Measurements from ENCODE around the gene PIGQ. TPM values are rescaled to one million over a fixed set of nuclear protein-coding genes. Genes with fewer than 3 reads are reported as not detected.

PIGQ gene
- total and polyA plus RNA-seq, 2 of the 13 experiments (the other 11 are each of a cell fraction or from before 2014, with no cell fraction given), result 7.7 to 19.7 TPM

DNA sequence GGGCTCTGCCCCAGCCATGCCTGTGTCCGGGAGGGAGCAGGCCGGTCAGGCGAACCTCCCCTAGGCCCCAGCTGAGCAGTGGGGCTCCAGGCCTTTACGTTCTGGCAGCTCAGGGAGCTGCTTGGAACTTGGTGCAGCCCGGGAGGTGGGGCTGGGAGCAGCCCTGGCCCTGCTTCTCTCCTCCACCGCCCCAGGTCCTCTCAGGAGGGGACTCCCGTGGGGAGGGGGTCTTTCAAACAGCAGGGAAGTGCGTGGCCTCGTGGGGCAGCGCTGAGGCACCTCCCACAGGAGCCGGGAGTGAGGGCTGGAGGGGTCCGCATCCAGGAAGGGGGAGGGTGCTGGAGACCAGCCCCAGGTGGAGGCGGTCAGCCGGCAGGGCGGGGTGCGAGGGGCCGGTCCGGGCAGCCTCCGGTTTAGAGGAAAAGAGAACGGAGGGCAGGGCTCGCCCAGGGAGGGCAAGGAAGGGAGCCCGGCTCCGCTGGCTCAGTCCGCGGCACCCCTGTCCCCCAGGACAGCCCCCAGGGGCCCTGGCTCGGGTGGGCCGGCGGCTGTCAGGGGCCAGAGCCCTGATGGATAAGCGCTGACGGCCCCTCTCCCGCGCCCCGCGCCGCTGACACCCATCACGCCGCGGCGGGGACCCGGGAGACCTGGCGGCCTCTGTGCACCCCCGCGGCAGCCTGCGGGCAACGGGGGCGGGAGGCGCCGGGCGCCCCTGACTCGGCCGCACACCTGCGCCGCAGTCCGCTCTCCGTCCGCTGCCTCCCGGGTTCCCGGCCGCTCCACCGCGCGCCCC is 10.2 kb upstream of the PIGQ start (continued):
- TF ChIP-seq, protein P1, sequence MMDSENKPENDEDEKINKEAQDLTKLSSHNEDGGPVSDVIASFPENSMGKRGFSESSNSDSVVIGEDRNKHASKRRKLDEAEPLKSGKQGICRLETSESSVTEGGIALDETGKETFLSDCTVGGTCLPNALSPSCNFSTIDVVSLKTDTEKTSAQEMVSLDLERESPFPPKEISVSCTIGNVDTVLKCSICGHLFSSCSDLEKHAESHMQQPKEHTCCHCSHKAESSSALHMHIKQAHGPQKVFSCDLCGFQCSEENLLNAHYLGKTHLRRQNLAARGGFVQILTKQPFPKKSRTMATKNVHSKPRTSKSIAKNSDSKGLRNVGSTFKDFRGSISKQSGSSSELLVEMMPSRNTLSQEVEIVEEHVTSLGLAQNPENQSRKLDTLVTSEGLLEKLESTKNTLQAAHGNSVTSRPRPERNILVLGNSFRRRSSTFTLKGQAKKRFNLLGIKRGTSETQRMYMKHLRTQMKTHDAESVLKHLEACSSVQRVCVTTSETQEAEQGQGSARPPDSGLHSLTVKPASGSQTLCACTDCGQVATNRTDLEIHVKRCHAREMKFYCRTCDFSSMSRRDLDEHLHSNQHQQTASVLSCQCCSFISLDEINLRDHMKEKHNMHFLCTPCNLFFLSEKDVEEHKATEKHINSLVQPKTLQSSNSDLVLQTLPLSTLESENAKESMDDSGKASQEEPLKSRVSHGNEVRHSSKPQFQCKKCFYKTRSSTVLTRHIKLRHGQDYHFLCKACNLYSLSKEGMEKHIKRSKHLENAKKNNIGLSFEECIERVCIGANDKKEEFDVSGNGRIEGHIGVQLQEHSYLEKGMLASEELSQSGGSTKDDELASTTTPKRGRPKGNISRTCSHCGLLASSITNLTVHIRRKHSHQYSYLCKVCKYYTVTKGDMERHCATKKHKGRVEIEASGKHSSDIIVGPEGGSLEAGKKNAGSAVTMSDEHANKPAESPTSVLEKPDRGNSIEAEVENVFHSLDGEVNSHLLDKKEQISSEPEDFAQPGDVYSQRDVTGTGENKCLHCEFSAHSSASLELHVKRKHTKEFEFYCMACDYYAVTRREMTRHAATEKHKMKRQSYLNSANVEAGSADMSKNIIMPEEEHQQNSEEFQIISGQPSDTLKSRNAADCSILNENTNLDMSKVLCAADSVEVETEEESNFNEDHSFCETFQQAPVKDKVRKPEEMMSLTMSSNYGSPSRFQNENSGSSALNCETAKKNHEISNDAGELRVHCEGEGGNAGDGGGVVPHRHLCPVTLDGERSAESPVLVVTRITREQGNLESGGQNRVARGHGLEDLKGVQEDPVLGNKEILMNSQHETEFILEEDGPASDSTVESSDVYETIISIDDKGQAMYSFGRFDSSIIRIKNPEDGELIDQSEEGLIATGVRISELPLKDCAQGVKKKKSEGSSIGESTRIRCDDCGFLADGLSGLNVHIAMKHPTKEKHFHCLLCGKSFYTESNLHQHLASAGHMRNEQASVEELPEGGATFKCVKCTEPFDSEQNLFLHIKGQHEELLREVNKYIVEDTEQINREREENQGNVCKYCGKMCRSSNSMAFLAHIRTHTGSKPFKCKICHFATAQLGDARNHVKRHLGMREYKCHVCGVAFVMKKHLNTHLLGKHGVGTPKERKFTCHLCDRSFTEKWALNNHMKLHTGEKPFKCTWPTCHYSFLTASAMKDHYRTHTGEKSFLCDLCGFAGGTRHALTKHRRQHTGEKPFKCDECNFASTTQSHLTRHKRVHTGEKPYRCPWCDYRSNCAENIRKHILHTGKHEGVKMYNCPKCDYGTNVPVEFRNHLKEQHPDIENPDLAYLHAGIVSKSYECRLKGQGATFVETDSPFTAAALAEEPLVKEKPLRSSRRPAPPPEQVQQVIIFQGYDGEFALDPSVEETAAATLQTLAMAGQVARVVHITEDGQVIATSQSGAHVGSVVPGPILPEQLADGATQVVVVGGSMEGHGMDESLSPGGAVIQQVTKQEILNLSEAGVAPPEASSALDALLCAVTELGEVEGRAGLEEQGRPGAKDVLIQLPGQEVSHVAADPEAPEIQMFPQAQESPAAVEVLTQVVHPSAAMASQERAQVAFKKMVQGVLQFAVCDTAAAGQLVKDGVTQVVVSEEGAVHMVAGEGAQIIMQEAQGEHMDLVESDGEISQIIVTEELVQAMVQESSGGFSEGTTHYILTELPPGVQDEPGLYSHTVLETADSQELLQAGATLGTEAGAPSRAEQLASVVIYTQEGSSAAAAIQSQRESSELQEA (CRISPR knock-in tag; IDR thresholded peaks at IDR 0.05; ENCODE audit: not compliant biosample characterization), result no peak
- TF ChIP-seq ZNF598 (CRISPR knock-in tag; IDR thresholded peaks at IDR 0.05; ENCODE audit: borderline replicate concordance) (no peak), NFYB (CRISPR knock-in tag; IDR thresholded peaks at IDR 0.05) (no peak), KDM1A (CRISPR knock-in tag; IDR thresholded peaks at IDR 0.05) (no peak), DPF2 (CRISPR knock-in tag; IDR thresholded peaks at IDR 0.05; ENCODE audit: borderline replicate concordance, low read depth) (no peak), ZNF75D (CRISPR knock-in tag; IDR thresholded peaks at IDR 0.05; ENCODE audit: borderline replicate concordance) (no peak), PPARG (CRISPR knock-in tag; conservative IDR thresholded peaks at IDR 0.05) (no peak), ZMYM2 (CRISPR knock-in tag; IDR thresholded peaks at IDR 0.05) (no peak), ZKSCAN5 (CRISPR knock-in tag; IDR thresholded peaks at IDR 0.05) (no peak), TBP (CRISPR knock-in tag; IDR thresholded peaks at IDR 0.05) (no peak), HMGA1 (CRISPR knock-in tag; conservative IDR thresholded peaks at IDR 0.05) (no peak), ZNF788 (CRISPR knock-in tag; IDR thresholded peaks at IDR 0.05; ENCODE audit: borderline replicate concordance) (0 out of 2 replicates have a peak, but pooled peaks have one; percentile 5), ARHGAP35 (CRISPR knock-in tag; IDR thresholded peaks at IDR 0.05; ENCODE audit: borderline replicate concordance) (no peak), ELF1 (CRISPR knock-in tag; IDR thresholded peaks at IDR 0.05) (no peak), ZNF296 (CRISPR knock-in tag; conservative IDR thresholded peaks at IDR 0.05) (no peak)
- TF ChIP-seq, protein P2, sequence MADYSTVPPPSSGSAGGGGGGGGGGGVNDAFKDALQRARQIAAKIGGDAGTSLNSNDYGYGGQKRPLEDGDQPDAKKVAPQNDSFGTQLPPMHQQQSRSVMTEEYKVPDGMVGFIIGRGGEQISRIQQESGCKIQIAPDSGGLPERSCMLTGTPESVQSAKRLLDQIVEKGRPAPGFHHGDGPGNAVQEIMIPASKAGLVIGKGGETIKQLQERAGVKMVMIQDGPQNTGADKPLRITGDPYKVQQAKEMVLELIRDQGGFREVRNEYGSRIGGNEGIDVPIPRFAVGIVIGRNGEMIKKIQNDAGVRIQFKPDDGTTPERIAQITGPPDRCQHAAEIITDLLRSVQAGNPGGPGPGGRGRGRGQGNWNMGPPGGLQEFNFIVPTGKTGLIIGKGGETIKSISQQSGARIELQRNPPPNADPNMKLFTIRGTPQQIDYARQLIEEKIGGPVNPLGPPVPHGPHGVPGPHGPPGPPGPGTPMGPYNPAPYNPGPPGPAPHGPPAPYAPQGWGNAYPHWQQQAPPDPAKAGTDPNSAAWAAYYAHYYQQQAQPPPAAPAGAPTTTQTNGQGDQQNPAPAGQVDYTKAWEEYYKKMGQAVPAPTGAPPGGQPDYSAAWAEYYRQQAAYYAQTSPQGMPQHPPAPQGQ (CRISPR knock-in tag; IDR thresholded peaks at IDR 0.05; ENCODE audit: borderline replicate concordance), result no peak
- TF ChIP-seq, protein P3, sequence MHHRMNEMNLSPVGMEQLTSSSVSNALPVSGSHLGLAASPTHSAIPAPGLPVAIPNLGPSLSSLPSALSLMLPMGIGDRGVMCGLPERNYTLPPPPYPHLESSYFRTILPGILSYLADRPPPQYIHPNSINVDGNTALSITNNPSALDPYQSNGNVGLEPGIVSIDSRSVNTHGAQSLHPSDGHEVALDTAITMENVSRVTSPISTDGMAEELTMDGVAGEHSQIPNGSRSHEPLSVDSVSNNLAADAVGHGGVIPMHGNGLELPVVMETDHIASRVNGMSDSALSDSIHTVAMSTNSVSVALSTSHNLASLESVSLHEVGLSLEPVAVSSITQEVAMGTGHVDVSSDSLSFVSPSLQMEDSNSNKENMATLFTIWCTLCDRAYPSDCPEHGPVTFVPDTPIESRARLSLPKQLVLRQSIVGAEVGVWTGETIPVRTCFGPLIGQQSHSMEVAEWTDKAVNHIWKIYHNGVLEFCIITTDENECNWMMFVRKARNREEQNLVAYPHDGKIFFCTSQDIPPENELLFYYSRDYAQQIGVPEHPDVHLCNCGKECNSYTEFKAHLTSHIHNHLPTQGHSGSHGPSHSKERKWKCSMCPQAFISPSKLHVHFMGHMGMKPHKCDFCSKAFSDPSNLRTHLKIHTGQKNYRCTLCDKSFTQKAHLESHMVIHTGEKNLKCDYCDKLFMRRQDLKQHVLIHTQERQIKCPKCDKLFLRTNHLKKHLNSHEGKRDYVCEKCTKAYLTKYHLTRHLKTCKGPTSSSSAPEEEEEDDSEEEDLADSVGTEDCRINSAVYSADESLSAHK (CRISPR knock-in tag; IDR thresholded peaks at IDR 0.05; ENCODE audit: borderline replicate concordance), result no peak

All from HepG2 (cell line).